Liver (tissue), 3 donors: ENCODE data around the gene WNT11.

Source experiments
- CTCF ChIP-seq: fragments of 150-350 bp; IDR thresholded peaks from 2 replicates; pipeline ENCODE4 v1.5.1; 2017; ENCODE audit warnings: improper control_type of control experiment, low read depth, low read length; ENCODE audit not compliant: missing input control
- EGR1 ChIP-seq, 2 donors: IDR thresholded peaks; 2 replicates each; pipeline ENCODE4 v1.6.1; 2016 to 2018; ENCODE audit warnings: antibody characterized with exemption in 2 of 2, low read depth in 2 of 2
- YY1 ChIP-seq: IDR thresholded peaks from 2 replicates; pipeline ENCODE4 v1.6.1; 2016; ENCODE audit warnings: antibody characterized with exemption, mild to moderate bottlenecking
- donor health status: healthy.
- donor health status: healthy.

- no peak for TF ChIP-seq CTCF
- TF ChIP-seq YY1: no peak
- TF ChIP-seq EGR1 (IDR thresholded peaks at IDR 0.05; ENCODE audit: low read depth in 2 of 2): no peak
Observed at GRCh38 chr11:76209375-76209972, 3.2 kb upstream of the WNT11 start.
